HG03060 (cell line): ENCODE measurements around the gene PRRC2B.
"Not testable (repeated sequence)": the region's sequence is repeated elsewhere in the genome, so short reads cannot be mapped to it uniquely, and the experiment has no call there.

Experiments
- ATAC-seq: cut with Tn5 transposase; IDR thresholded peaks from one replicate; pipeline ENCODE4 v1.9.1; 2021; ENCODE audit warnings: low read depth, moderate number of reproducible peaks; ENCODE audit not compliant: unreplicated experiment

PRRC2B gene

GRCh38 chr9:131432597-131433301 is 38.9 kb downstream of the PRRC2B start:
- no peak for ATAC-seq

GRCh38 chr9:131433302-131433854 is 39.5 kb downstream of the PRRC2B start:
- ATAC-seq, result no peak

- no peak for ATAC-seq
These were observed 40.8 kb downstream of the PRRC2B start for GRCh38 chr9:131434673-131435072.

- ATAC-seq, result no peak
These were observed 42.5 kb downstream of the PRRC2B start for GRCh38 chr9:131436376-131436775.

- no peak for ATAC-seq
These were observed 43.0 kb downstream of the PRRC2B start for GRCh38 chr9:131436865-131437271.

- no peak for ATAC-seq
These were observed 44.3 kb downstream of the PRRC2B start for GRCh38 chr9:131438190-131438589.

- ATAC-seq, result no peak
These were observed 45.3 kb downstream of the PRRC2B start for GRCh38 chr9:131439224-131439623.

GRCh38 chr9:131441441-131441840 is 47.6 kb downstream of the PRRC2B start:
- no peak for ATAC-seq

- no peak for ATAC-seq
These were observed 48.5 kb downstream of the PRRC2B start for GRCh38 chr9:131442351-131442750.

- ATAC-seq, result no peak
These were observed 49.8 kb downstream of the PRRC2B start for GRCh38 chr9:131443648-131444047.

GRCh38 chr9:131446276-131446675 is 52.4 kb downstream of the PRRC2B start:
- no peak for ATAC-seq

- no peak for ATAC-seq
These were observed 53.3 kb downstream of the PRRC2B start for GRCh38 chr9:131447148-131447547.

- no peak for ATAC-seq
These were observed 53.7 kb downstream of the PRRC2B start for GRCh38 chr9:131447600-131447999.

- no peak for ATAC-seq
These were observed 54.9 kb downstream of the PRRC2B start for GRCh38 chr9:131448818-131449217.

GRCh38 chr9:131449276-131449675 is 55.4 kb downstream of the PRRC2B start:
- no peak for ATAC-seq

- ATAC-seq, result no peak
These were observed 60.1 kb downstream of the PRRC2B start for GRCh38 chr9:131454028-131454427.

GRCh38 chr9:131455655-131456054 is 61.8 kb downstream of the PRRC2B start:
- ATAC-seq, result not testable (repeated sequence)

- ATAC-seq, result no peak
These were observed 63.9 kb downstream of the PRRC2B start for GRCh38 chr9:131457746-131458145.

- ATAC-seq, result no peak
These were observed 65.2 kb downstream of the PRRC2B start for GRCh38 chr9:131459056-131459455.

GRCh38 chr9:131461166-131461565 is 67.3 kb downstream of the PRRC2B start:
- ATAC-seq, result no peak

- ATAC-seq, result no peak
These were observed 70.6 kb downstream of the PRRC2B start for GRCh38 chr9:131464354-131465000.

- ATAC-seq, result no peak
These were observed 71.5 kb downstream of the PRRC2B start for GRCh38 chr9:131465401-131465800.
